GM21515 (cell line): ENCODE results near the gene CASP9.
"Not testable (repeated sequence)": the region's sequence is repeated elsewhere in the genome, so short reads cannot be mapped to it uniquely, and the experiment has no call there.

ENCODE experiments used
- ATAC-seq: cut with Tn5 transposase; IDR thresholded peaks from one replicate; pipeline ENCODE4 v1.9.1; 2021; ENCODE audit not compliant: unreplicated experiment

The CASP9 gene

DNA sequence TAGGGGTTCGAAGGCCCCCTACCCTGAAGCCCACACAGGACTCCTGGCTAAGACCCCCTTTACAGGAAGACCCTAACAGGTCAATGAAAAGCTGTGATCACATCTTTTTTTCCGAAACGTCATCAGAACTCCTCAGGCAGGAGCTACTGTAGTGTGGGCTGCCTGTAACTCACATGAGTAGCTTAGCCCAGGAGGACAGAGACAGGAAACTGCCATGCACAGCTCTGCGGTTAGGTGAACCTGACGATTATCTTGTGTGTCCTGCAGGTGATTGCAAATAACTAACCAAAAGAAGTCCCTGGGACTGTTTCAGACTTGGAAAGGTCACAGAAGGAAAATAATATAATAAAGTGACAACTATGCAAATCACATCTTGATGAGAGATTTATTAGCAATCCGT is 52.3 kb downstream of the CASP9 start:
- not testable (repeated sequence) for ATAC-seq

DNA sequence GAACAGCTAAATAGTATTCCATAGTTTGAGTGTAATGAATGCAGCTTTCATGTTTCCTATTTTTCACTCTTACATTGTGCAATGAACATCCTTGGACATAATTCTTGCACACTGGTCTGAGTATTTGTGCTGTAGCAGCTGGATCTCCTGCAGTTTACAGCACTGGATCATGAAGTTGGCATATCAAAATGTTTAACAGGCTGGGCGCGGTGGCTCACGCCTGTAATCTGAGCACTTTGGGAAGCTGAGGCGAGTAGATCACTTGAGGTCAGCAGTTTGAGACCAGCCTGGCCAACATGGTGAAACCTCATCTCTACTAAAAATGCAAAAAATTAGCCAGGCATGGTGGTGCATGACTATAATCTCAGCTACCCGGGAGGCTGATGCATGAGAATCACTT is 52.9 kb downstream of the CASP9 start:
- not testable (repeated sequence) for ATAC-seq

DNA sequence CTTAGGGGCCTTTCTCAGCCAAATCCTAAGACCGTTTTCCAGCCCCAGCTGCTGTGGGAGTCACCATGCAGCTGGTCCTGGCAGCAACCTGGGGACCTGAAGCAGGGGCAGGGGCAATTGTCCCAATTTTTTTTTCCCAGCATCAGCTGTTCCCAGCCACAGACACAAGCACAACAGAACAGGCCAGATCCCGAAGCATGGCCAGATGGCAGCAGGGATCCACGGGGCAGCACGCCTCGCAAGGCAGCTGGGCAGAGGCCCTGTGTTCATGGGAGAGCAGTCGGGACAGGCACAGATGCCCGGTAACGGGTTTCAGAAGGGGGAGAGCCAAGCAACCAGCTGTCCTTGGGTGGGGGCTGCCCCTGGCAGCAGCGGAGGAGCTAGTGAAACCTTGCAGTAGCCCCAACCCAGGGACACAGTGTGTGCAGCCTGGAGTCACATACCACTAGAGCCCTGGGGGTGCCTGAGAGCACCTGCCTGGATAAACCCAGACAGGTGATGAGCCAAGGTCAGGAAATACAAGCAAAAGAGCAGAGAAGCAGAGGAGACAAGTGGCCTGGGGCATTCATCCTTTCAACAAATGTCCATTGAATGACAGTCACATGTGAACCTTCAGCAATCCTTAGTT is 54.1 kb downstream of the CASP9 start:
- ATAC-seq, result not testable (repeated sequence)

DNA sequence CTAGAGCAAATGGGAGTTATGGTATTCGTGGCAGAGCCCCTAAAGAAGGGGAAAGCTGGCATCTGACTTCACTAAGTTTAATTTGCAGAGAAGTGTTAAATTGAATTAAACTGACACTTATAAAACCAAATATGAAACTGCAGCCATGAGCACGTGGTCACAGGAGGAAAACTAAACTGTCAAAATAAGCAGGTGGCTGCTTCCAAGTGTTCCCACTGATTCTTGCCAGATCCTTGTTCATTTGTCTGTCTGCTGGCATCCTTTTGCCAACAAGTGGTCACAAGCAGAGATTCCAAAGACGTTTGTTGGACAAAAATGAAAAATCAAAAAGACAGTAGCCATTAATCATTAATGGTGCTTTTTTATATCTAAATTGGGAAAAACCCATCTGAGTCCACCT is 54.7 kb downstream of the CASP9 start:
- ATAC-seq, result no peak

DNA sequence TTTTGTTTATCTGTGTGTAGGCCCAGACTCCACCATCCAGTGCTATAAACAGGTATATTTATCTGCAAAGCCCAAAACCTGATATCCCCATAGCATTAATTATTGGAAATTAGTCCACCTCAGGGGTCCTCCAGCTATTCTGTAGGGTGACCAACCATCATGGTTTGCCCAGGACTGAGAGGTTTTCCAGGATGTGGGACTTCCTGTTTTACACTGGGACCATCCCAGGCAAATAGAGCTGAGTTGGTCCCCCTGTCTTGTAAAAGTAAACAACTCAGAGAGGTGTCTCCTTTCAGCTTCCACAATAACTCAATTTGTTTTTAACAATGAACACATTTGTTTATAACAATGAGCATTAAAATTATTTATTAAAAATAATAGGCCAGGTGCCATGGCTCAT is 55.9 kb downstream of the CASP9 start:
- no peak for ATAC-seq

DNA sequence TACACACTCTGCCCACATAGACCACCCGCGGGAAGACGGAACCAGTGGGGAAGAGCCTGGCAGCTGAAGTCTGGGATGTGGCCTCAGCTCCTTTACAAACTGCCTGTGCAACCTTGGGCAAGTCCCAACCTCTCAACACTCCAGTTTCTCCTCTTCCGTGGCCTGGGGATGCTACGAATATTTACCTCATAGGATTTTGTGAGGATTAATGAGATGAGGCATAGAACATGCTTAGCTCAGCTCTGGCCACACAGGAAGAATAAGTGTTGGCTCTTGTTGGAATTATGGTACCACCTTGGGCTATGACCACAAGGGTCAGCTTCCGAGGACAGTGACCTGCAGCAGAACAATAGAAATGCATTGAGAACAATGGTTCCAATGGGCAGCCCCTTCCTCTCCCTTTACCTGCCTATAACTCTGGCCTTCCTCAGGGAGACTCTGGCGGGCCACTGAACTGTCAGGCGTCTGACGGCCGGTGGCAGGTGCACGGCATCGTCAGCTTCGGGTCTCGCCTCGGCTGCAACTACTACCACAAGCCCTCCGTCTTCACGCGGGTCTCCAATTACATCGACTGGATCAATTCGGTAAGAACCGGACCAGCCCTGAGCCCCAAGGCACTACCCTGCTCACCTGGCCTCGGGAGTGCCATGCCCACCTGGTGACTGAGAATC is 56.9 kb downstream of the CASP9 start:
- not testable (repeated sequence) for ATAC-seq

DNA sequence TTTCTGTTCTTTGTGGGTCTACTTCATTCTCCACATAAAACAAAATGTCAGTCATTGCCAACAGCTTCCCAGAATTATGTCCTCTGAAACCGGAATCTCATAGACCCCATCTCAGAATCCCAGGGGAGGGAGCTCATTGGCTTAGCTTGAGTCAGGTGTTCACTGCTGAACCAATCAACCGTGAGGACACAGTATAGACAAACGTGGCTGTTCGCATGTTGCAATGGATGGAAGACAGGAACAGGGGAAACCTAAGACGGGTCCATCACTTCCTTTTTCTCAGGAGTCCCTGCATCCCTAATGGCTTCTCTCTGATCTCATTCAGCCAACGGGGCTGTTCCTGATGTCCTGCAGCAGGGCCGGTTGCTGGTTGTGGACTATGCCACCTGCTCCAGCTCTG is 58.3 kb downstream of the CASP9 start:
- ATAC-seq, result no peak

DNA sequence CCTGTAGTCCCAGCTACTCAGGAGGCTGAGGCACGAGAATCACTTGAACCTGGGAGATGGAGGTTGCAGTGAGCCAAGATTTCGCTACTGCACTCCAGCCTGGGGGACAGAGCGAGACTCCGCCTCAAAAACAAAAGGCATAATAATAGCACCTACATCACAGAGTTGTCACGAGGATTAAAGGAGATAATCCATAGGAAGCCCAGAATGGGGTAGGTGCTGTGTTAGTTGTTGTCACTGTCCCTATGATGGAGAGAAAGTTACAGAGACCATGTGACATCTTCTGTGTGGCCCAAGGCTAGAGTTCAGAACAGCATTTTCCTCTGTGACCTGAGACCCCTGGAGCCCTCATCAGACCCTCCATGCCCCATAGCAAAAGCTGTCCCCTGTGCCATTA is 60.1 kb downstream of the CASP9 start:
- not testable (repeated sequence) for ATAC-seq

DNA sequence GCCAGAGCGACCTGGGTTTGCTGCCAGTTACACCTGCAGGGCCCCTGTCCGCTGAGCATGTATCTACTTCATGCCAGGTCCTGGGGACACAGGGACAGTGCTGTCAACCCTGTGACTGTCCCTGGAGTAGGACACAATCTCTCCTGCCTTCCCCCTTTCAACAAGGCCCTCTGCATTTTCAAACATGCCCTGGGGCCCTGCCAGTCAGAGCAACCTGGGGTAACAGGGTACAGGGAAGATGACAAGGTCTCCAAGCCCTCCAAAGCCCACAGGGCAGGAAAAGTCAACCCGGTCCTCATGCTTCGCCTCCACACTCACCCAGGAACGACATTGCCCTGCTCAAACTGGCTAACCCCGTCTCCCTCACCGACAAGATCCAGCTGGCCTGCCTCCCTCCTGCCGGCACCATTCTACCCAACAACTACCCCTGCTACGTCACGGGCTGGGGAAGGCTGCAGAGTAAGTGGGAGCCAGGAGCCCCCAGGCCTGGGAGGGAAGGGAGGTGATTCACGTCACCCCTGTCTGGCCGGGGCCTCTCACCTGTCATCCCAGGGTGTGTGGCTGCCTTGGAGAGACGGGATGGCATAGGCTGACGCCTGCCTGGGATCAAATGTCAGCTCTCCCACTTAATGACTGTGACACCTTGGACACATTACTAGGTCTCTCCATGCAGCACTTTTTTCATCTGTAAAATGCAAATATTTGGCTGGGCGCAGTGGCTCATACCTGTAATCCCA is 60.8 kb downstream of the CASP9 start:
- ATAC-seq, result not testable (repeated sequence)

DNA sequence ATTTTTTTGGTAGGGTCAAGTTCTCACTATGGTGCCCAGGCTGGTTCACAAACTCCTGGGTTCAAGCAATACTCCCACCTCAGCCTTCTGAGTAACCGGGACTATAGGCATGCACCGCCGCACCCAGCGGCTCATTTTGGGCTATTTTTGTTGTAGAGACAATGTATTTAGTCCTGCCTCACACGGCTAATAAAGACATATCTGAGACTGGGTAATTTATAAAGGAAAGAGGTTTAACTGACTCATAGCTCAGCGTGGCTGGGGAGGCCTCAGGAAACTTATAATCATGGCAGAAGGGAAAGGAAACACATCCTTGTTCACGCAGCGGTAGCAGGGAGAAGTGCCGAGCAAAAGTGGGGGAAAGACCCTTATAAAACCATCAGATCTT is 63.3 kb downstream of the CASP9 start:
- ATAC-seq, result no peak

DNA sequence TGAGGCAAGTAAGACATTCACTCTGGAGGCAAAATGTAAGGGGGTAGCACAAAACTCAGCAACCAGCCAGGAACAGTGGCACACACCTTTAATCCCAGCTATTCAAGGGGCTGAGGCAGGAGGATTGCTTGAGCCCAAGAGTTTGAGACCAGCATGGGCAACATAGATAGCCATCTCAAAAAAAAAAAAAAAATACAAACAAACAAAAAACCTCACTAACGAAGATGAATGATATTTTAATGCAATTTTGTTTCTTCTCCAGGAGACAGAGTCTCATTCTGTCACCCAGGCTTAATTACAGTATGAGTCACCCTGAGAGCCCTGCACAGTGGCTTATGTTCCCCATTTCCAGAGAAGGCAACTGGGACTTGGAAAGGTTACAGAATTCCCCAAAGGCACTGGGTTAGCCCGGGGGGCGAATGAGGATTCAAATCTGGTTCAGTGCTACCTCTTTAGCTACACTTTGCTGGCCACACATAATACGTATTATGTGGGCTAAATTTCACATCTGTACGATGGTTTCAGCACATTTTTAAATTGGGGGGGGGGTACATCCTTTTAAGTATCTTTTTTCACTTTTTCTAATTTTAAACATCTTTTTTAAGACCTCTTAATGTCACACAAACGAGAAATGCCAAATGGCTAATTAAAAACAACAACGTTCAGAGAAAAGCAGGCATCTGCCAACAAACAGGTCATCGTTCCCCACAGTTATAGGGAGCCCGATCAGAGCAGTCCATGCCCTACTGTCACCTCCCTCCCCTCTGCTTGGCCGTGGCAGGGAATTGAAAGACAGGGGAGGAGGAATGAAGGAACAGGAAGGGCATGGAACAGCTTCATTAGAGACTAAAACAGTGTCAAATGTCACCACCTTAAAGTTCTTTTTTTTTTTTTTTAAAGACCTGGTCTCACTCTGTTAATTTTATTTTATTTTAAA is 64.0 kb downstream of the CASP9 start:
- no peak for ATAC-seq

DNA sequence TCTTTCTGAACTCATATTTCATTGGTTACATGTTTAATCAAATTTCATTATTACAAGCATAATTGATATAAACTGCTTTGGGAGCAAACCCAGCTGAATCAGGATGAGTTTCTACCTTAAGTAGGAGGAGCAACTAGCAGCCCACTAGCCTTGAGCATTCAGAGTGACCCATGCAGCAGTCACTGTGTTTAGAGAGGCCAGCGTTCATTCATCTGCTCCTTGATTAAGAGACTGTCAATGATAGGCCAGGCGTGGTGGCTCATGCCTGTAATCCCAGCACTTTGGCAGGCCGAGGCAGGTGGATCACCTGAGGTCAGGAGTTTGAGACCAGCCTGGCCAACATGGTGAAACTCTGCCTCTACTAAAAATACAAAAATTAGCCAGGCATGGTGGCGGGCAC is 65.6 kb downstream of the CASP9 start:
- not testable (repeated sequence) for ATAC-seq

DNA sequence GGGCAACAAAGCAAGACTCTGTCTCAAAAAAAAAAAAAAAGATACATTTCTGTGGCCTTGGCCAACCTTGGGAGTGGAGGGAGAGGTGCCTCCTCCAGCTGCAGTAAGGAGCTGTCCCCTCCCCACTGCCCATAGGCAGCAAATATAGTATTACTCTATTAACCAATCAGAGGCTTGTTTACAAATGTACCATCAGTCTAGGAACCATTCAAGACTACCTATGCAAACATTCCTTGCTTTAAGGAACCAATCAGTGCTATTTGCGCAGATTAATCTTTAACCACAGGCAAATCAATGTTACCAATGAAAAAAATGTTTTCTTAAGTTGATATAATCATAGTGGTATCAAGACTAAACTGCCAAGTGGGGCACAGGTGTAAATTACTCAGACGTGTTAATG is 66.4 kb downstream of the CASP9 start:
- ATAC-seq, result no peak

DNA sequence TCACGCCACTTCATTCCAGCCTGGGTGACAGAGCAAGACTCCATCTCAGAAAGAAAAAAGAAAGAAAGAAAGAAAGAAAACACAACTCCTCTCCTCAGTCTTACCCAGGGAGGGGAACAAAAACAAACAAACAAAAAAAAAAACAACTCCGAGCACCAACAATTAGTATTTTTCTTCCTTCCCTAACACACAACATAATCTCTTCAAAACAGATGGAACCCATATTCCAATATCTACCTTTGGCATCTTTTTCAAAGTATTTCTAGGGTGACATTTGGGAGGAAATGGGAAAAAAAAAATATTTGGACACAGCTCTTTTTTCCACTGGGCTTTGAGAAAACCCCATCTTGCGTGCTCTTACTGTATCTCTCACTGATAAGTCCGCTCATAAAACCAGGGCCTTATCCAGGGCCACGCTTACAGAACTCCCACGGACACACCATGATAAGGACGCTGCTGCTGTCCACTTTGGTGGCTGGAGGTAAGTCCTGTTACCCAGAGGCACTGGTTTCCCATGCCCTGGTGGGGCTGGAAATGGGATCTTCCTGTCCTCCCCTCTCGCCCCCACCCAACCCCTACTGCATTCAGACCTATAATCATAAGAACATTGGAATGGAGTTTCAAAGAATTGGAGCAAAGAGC is 67.6 kb downstream of the CASP9 start, which contains the start of gene CELA2A:
Gene CELA2A (plus strand): TSS at position 420 of the 642 bp plus-strand sequence. CDS start 22 bp downstream, at position 442.
- no peak for ATAC-seq

DNA sequence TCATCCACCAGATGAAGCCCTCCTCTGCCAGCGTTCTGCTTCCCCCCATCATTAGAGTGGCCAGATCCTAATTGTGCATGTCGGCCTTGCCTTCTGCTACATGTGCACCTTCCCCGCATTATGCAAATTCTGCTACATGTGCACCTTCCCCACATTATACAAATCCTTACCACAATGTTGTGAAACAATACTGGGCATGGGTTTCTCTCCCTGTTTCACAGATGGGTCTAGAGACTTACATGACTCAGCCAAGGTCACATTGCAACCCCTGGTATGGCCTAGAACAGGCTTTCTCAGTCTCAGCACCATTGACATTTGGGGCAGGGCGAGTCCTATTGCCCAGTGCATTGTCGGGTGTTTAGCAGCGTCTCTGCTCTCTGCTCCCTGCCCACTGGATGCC is 68.5 kb downstream of the CASP9 start:
- ATAC-seq, result no peak

DNA sequence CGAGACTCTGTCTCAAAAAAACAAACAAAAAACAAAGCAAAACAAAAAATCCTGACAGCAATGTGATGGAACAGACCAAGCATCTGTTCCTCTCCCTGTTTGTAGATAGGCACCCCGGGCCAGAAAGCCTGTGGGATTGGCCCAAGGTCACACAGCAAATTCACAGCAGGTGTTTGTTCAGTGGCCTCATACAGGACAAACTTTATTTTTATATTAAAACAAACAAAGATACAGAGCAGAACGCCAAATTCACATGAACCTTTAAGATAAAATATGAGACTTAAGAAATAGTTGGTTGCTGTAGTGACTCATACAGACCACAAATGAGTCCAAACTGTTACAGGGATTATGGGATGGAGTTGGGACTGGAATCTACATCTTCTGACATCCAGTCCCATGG is 69.8 kb downstream of the CASP9 start:
- ATAC-seq, result no peak

DNA sequence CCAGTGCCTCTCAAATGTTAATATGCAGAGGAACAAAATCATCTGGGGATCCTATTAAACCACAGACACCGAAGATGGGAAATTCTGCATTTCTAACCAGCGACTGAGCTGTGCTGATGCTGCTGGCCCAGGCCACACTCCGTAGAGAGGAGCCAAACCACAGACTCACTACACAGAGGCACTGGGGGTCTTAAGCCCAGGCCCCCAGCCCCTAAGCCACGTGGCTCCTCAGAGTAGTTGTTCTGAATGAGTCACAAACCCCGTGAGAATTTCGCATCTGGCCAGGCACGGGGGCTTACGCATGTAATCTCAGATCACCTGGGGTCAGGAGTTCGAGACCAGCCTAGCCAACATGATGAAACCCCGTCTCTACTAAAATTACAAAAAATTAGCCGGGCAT is 70.3 kb downstream of the CASP9 start:
- no peak for ATAC-seq

DNA sequence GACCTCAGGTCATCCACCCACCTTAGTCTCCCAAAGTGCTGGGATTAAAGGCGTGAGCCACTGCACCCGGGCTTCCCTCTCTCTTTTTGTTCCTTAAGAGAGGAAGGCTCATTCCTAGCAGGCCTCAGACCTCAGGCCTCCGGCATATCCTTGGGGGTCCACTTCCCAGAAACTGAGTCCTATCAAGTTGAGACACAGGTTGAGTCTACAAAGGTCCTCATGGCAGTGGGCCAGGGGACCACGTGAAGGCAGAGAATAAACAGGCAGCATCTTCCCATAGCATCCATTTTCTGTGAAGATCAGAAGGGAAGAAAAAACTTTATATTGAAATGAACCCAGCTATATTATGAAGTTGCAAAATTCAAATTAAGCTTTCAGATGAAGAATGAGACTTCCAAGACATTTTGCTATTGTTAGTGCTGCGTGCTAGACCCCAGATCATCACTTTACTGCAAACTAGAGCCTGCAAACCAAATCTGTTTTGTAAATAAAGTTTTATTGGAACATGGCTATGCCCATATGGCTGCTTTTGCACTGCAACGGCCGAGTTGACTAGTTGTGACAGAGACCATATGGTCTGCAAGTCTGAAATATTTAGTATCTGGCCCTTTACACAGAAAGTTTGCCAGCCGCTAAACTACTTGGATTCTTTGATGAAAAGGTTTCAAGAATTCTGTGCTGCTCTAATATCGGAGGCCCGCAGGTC is 71.0 kb downstream of the CASP9 start:
- no peak for ATAC-seq

DNA sequence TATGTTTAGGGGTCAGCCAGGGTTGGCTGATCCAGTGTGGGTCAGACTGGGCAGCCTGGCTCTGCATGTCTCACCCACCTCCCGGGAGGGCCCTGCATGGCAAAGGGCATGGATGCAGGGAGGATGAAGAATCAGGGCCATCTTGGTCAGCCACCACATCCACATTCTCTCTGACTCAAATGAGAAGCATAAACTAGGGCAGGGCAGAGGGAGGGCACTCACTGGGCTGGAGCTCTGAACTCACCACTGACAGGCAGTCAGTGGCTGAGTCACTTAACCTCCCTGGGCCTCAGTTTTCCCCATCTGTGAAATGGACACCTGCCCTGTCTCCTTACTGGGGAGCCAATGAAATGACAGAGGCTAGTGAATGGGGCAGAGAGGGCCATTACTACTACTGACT is 71.8 kb downstream of the CASP9 start:
- ATAC-seq, result no peak
